Body of pancreas (tissue), 4 donors: ENCODE data around the gene ZSWIM3.

Experiments used
- POLR2A ChIP-seq, 3 donors: fragments of 450-650 bp; IDR thresholded peaks; one replicate each; pipeline ENCODE4 v1.6.1; 2016; ENCODE audit warnings: antibody characterized with exemption in 3 of 3, mild to moderate bottlenecking in 2 of 3
- TF ChIP-seq, protein P1 (sequence below), 7 experiments: fragments of 450-650 bp in 4 of 7; fragments of 200-600 bp in 3 of 7; sonication (generic) in 3 of 7; IDR thresholded peaks; one replicate each; pipeline ENCODE4 v1.5.1; 2016 to 2019; ENCODE audit warnings: antibody characterized with exemption in 7 of 7

DNA sequence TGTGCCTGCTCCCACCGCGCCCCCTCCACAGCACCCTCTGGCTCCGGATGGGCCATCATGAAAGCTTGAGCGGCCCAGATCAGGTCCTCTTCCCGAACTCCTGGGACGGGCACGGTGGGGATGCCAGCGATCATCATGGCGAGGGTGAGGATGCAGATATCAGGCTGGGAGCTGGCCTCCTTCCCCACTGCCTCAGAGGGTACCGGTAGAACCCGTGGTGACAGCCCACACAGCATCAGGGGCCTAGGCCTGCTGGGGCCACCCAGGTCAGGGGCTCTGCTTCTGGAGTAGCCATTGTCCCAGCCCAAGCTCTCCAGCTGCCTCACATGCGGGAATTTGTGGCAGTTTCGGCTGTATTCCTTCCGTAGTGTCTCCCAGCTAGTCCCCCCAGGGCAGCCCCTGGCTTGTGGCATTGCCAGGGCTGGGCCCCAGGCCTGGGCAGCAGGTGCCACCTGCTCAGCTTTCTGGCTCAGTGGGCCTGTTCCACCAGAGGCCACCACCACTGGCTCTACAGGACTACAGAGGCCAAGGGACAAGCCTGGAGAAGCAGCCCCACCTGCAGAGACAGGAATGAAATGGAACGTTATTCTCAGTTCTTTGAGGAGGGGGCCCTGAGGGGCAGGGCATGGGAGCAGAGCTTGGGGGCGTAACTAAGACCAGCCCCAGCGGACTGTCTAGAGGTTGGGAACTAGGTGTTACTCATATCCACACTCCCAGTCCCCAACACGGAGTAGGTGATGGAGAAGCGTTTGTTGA lies 29.4 kb downstream of the ZSWIM3 start:
- TF ChIP-seq, protein P1, sequence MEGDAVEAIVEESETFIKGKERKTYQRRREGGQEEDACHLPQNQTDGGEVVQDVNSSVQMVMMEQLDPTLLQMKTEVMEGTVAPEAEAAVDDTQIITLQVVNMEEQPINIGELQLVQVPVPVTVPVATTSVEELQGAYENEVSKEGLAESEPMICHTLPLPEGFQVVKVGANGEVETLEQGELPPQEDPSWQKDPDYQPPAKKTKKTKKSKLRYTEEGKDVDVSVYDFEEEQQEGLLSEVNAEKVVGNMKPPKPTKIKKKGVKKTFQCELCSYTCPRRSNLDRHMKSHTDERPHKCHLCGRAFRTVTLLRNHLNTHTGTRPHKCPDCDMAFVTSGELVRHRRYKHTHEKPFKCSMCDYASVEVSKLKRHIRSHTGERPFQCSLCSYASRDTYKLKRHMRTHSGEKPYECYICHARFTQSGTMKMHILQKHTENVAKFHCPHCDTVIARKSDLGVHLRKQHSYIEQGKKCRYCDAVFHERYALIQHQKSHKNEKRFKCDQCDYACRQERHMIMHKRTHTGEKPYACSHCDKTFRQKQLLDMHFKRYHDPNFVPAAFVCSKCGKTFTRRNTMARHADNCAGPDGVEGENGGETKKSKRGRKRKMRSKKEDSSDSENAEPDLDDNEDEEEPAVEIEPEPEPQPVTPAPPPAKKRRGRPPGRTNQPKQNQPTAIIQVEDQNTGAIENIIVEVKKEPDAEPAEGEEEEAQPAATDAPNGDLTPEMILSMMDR (IDR thresholded peaks at IDR 0.05) = no peak
- no peak for TF ChIP-seq POLR2A (IDR thresholded peaks at IDR 0.05)
